MM.1S (cell line): ENCODE data around the gene APOL5.

ENCODE experiments used
- EZH2 ChIP-seq: fragments of 300-600 bp; sonication (generic); optimal IDR thresholded peaks from 2 replicates; pipeline ENCODE3; 2017; ENCODE audit warnings: low read depth, mild to moderate bottlenecking, antibody characterized with exemption, low read length, mixed read lengths
- EZH2phosphoT487 ChIP-seq: fragments of 300-600 bp; sonication (generic); IDR thresholded peaks from 2 replicates; pipeline ENCODE4 v1.6.1; 2018; ENCODE audit warnings: antibody characterized with exemption, low read length
- TF ChIP-seq, protein P1 (sequence below): fragments of 300-600 bp; sonication (generic); IDR thresholded peaks from 2 replicates; pipeline ENCODE4 v1.5.1; 2016; ENCODE audit warnings: antibody characterized with exemption, low read length, mixed read lengths

DNA sequence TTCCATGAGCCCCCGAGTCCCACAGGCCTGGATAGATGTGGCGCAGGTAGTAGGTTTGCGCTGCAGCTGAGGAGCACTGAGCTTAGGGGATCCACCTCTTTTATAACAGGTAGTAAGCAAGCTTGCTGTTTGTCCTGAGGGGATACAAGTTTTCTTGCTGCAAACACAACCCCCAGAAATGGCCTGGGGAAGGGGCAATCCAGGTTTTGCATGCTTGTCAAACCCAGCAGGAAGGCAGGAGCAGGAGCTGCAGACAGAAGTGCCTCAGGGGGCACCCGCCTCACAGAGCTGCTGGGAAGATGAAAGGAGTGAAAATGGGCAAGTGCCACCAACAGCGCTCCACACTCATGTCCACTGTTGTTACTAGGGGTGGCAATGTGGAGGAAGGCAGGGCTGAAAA, 18.5 kb downstream of the APOL5 start:
- TF ChIP-seq, protein P1, sequence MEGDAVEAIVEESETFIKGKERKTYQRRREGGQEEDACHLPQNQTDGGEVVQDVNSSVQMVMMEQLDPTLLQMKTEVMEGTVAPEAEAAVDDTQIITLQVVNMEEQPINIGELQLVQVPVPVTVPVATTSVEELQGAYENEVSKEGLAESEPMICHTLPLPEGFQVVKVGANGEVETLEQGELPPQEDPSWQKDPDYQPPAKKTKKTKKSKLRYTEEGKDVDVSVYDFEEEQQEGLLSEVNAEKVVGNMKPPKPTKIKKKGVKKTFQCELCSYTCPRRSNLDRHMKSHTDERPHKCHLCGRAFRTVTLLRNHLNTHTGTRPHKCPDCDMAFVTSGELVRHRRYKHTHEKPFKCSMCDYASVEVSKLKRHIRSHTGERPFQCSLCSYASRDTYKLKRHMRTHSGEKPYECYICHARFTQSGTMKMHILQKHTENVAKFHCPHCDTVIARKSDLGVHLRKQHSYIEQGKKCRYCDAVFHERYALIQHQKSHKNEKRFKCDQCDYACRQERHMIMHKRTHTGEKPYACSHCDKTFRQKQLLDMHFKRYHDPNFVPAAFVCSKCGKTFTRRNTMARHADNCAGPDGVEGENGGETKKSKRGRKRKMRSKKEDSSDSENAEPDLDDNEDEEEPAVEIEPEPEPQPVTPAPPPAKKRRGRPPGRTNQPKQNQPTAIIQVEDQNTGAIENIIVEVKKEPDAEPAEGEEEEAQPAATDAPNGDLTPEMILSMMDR, result no peak
- no peak for TF ChIP-seq EZH2
- no peak for TF ChIP-seq EZH2phosphoT487
